ENCODE results near the gene TRAPPC5.

Gene TRAPPC5

GRCh38 chr19:7701654-7702457 lies 21.2 kb downstream of the TRAPPC5 start, which contains the start of gene FCER2:
Gene FCER2, minus strand, starts transcription at chr19:7702131. Its CDS starts 2,371 bp downstream, at chr19:7699760.
- DNase-seq, result no peak

GRCh38 chr19:7703332-7703731 lies 22.7 kb downstream of the TRAPPC5 start:
- no peak for DNase-seq

- no peak for DNase-seq
Observed at GRCh38 chr19:7704280-7705060, 23.8 kb downstream of the TRAPPC5 start.

DNA sequence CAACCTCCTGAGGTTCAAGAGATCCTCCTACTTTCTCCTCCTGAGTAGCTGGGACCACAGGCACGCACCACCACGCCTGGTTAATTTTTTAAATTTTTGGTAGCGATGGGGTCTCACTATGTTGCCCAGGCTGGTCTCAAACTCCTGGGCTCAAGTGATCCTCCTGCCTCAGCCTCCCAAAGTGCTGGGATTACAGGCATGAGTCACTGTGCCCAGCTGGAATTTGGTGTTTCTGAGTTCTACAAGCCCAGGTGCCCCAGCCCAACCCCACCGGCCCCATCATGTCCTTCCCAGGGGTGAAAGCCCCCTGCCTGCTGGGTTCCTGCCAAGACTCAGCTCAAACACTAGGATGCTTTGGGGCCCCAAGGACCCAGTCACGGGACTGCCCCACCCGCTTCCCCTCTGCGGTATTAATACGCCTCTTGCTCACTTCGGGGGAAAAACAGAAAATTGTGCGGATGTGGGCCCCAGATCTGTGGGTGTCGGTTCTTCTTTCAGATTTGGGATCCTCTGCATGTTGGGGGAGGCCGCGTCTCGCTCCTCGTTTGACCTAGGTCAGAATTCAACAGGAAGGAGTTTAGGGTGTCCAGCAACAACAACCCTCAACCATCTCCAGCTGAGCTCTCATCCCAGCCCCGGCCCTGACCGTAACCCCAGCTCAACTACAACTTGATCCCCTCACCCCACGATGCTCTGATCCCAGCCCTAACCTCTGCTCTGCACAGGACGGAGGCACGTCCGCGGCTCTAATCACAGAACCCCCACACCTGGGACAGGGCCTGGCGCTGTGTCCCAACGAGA lies 25.0 kb downstream of the TRAPPC5 start:
- DNase-seq, result no peak

DNA sequence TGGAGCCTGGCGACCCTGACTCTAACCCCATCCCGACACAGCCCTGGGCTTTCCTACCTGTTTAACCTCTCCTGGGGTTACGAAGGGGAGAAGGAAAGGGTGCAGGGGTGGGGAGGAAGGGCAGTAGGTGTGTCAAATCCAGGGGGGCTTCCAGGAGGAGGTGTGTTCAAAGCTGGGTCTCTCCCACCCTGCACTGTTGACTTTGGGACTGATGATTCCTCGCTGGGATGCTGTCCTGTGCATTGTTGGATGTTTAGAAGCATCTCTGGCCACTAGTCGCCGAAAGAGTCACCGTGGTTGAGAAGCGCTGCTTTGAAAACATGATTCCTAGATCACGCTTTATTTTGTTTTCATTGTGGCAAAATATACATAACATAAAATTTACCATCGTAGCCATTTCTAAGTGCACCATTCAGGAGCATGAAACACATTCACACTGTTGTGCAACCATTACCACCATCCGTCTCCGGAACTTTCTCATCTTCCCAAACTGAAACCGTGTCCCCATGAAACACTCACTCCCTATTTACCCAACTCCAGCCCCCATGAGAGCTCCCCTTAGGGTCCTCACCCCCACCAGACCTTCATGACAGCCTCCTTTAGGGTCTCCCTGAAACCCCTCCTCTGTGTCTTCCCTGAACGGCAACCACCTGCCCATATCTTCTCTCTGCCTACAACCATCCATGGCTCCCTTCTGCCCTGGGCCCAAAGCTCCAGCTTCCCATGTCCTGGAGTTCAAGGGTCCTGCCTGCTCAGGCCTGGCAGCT lies 25.7 kb downstream of the TRAPPC5 start:
- no peak for DNase-seq

GRCh38 chr19:7706955-7707456 lies 26.4 kb downstream of the TRAPPC5 start:
- no peak for DNase-seq

DNA sequence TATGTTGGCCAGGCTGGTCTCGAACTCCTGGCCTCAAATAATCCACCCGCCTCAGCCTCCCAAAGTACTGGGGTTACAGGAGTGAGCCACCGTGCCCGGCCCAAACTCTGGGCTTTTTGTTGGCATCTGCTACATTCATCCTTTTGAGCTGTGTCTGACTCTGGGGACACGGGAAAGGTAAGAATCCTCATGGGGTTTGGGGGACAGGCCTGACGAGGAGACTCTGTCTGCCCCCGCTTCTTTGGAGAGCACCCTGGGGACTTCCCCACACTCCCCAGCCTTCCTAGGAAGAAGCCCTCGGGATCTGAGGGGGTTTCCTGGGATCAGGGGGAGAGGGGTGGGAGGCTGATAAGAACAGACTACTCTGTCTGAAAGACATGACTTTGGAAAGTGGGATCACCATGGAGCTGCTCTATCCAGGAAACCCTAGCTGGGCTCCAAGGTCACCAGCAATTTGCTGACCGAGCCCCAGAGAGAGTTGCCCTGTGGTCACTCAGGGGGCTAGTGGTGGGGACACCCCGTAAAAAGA lies 29.4 kb downstream of the TRAPPC5 start:
- no peak for DNase-seq

DNA sequence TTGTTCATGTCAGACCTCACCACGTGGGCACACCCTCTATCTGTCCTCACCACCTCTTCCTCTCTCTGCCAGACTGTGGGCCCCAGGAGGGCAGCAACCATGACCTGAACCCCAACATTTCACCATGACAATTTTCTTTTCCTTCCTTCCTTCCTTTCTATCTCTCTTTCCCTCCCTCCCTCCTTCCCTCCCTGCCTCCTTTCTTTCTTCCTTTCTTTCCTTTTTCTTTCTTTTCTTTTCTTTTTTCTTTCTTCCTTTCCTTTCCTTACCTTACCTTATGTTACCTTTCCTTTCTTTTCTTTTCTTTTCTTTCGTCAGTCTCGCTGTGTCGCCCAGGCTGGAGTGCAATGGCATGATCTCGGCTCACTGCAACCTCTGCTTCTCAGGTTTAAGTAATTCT lies 30.0 kb downstream of the TRAPPC5 start:
- DNase-seq, result no peak

DNA sequence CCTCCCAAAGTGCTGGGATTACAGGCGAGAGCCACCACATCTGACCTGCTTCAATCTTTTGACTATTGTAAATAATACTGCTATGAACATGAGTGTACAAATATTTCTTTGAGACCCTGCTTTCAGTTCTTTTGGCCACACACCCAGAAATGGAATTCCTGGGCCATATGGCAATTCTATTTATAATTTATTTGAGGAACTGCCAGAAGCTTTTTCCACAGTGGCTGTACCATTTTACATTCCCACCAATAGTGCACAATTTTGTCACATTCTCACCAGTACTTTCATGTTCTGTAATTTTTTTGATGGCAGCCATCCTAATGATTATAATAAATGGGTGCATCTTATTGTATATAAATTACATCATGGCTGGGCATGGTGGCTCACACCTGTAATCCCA lies 35.0 kb downstream of the TRAPPC5 start:
- no peak for DNase-seq

DNA sequence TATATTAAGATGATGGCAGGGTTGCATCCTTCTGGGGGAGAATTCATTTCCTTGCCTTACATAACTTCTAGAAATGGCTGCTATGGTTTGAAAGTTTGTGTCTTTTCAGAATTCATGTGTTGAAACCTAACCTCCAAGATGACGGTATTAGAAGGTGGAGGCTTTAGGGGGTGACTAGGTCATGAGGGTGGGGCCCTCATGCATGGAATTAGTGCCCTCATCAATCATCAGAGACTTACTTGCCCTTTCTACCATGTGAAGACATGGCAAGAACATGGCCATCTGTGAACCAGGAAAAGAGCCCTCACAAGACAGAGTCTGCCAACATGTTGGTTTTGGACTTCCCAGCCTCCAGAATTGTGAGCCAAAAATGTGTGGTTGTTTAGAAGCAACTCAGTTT lies 36.1 kb downstream of the TRAPPC5 start:
- no peak for DNase-seq

DNA sequence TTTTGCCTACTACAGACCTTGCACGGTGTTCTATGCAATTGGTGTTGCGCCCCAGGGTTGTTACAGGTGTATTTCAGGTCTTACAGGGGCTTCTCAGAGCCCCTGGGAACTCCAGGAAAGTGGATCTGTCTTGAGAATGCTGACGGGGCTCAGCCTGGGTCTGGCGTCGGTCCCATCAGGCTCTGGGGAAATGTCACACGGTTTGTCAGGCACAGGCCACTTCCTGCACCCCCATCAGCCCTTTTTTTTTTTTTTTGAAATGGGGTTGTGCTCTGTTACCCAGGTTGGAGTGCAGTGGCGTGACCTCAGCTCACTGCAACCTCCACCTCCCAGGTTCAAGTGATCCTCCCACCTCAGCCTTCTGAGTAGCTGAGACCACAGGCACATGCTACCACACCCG lies 38.0 kb downstream of the TRAPPC5 start:
- no peak for DNase-seq

DNA sequence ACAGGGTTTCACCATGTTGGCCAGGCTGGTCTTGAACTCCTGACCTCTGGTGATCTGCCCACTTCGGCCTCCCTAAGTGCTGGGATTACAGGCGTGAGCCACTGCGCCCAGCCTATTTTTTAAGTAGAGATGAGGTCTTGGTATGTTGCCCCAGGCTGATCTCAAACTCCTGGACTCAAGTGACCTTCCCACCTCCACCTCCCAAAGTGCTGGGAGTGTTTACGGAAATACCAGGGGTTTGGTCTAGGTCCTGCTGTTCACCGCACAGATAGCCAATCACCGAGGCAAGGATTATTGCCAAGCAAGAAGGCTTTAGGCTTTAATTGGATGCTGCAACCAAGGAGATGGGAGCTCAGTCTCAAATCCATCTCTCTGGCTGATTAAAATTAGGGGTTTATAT lies 39.7 kb downstream of the TRAPPC5 start:
- no peak for DNase-seq

- DNase-seq, result no peak
Observed at GRCh38 chr19:7722231-7722651, 41.6 kb downstream of the TRAPPC5 start.

DNA sequence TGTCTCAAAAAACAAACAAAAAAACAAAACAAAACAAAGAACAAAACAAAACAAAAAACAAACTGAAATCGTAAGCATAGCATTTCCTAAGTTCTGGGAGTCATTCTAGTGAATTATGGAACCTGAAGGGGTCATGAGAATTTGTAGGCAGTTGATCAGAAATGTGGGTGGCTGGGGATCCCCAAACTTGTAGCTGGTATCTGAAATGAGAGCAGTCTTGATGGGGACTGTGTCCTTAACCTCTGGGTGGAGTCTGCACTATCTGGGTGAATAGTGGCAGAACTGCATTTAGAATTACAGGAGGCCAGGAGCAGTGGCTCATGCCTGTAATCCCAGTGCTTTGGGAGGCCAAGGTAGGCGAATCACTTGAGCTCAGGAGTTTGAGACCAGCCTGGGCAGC lies 45.2 kb downstream of the TRAPPC5 start:
- DNase-seq, result no peak

GRCh38 chr19:7729211-7729610 lies 48.6 kb downstream of the TRAPPC5 start:
- DNase-seq, result no peak

GRCh38 chr19:7729831-7730285 lies 49.2 kb downstream of the TRAPPC5 start:
- no peak for DNase-seq

GRCh38 chr19:7730286-7731217 lies 49.9 kb downstream of the TRAPPC5 start:
- DNase-seq, result no peak

- no peak for DNase-seq
Observed at GRCh38 chr19:7731218-7731595, 50.6 kb downstream of the TRAPPC5 start.

DNA sequence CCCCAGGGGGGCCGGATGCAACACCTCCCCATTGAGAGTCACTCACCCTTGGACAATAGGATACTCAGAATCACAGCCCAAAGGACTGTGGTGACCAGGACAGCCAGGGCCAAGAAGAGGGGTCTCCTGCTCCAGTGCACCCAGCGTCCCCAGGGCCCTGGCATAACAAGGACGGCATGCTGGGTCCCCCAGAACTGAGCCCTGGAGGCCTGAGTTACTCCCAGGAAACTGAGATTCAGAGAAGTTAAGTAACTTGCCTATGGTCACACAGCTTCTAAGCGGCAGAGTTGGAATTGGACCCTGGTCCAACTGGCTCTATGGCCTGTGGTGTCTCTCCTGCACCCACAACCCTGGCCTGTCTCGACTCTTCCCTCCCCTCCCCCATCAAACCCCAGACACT lies 51.0 kb downstream of the TRAPPC5 start:
- DNase-seq, result no peak

DNA sequence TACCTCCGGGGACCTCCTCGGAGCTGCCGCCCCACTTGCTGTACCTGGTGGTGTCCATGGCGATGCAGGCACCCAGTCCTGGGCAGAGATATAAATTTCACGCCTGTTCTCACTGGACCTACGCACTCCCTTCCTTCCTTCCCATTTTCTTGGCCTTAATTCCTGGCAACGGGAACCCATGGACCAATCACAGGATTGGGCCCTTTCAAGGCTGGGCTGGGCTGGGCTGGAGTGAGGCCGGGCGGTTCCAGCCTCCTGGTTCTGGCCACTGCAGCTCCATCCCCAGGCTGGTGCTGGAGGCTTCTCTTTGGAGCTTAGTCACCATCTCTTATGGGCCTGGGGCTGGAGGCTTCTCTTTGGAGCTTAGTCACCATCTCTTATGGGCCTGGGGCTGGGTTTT lies 51.4 kb downstream of the TRAPPC5 start, which contains the start of gene CLEC4G:
CLEC4G (minus strand) TSS at position 66 of the 400 bp plus-strand sequence; CDS start at position 58, 8 bp downstream.
- DNase-seq, result no peak
